HepG2 (cell line): ENCODE measurements around the gene SLC15A5. TPM values are rescaled to one million over a fixed set of nuclear protein-coding genes. Genes with fewer than 3 reads are reported as not detected.

Source experiments
- ATAC-seq: fragments of 200-7000 bp; cut with Tn5 transposase; 3 replicates; pipeline ENCODE4 v1.9.1; 2020; ENCODE audit warnings: mild to moderate bottlenecking, moderate library complexity
- BruUV-seq: library from RNA; stranded (reverse); fragments of 400-500 nt; replicated peaks from 2 replicates; lab custom pipeline; 2021; lab: Mats Ljungman, UMichigan
- CTCF ChIA-PET: fragments of 300-600 bp; formaldehyde crosslinking; extraction: SDS; loops from one replicate; lab custom pipeline; 2021; ENCODE audit warnings: low total read pairs, inconsistent platforms, low intra/inter-chr PET ratio; lab: Yijun Ruan, JAX
- POLR2A ChIA-PET: fragments of 350-600 bp; sonication (Branson Sonifier 250); formaldehyde crosslinking; loops from one replicate; lab custom pipeline; 2020; ENCODE audit warnings: antibody characterized with exemption, inconsistent platforms; lab: Yijun Ruan, JAX
- DNase-seq: peaks from one replicate; pipeline ENCODE4 v3.0.0-alpha.2; 2015; ENCODE audit warnings: low spot score
- FAIRE-seq: peaks from 3 replicates; lab custom pipeline; 2011; peaks lifted over from hg19 to GRCh38; lab: Jason Lieb, UNC
- H2AFZ ChIP-seq: one replicate; pipeline ENCODE4 v1.6.1; 2011; ENCODE audit warnings: low read length, inconsistent platforms
- H3K27ac ChIP-seq: fragments of 300-600 bp; 3 replicates; pipeline ENCODE4 v1.8.0; 2011; ENCODE audit warnings: mixed run types, mild to moderate bottlenecking, mixed read lengths, low read length, inconsistent platforms; ENCODE audit not compliant: insufficient read depth; ENCODE audit errors: extremely low read length
- H3K27me3 ChIP-seq, 2 experiments: fragments of 200-600 bp in 1 of 2; 2 replicates in 1 of 2; 3 replicates in 1 of 2; pipeline versions ENCODE4 v1.6.0 to v1.8.0; 2011; ENCODE audit warnings: low read length in 2 of 2, mild to moderate bottlenecking in 2 of 2, moderate library complexity in 2 of 2, inconsistent platforms in 1 of 2; ENCODE audit not compliant: insufficient read depth in 2 of 2, control insufficient read depth in 1 of 2
- H3K36me3 ChIP-seq, 2 experiments: fragments of 200-600 bp in 1 of 2; replicated peaks in 1 of 2; 2 replicates in 1 of 2; 3 replicates in 1 of 2; pipeline versions ENCODE4 v1.5.1 to v1.8.0; 2011; ENCODE audit warnings: low read length in 2 of 2, inconsistent platforms in 1 of 2; ENCODE audit not compliant: insufficient read depth in 2 of 2, control insufficient read depth in 1 of 2
- H3K4me1 ChIP-seq: 2 replicates; pipeline ENCODE4 v1.5.1; 2012; ENCODE audit warnings: low read length, inconsistent platforms; ENCODE audit not compliant: insufficient read depth
- H3K4me2 ChIP-seq: 2 replicates; pipeline ENCODE4 v1.6.0; 2011; ENCODE audit warnings: low read depth, low read length, inconsistent platforms
- H3K4me3 ChIP-seq, 3 experiments: fragments of 200-600 bp in 1 of 3; sonication (generic), shearing (Covaris generic) in 1 of 3; replicated peaks in 1 of 3; 2 replicates each; pipeline ENCODE4 v1.5.1; 2011 to 2016; ENCODE audit warnings: low read length in 3 of 3, inconsistent platforms in 2 of 3, low read depth in 2 of 3, mild to moderate bottlenecking in 2 of 3, control low read depth in 1 of 3, mixed read lengths in 1 of 3; ENCODE audit not compliant: insufficient read depth in 1 of 3
- H3K79me2 ChIP-seq: one replicate; pipeline ENCODE4 v1.6.1; 2011; ENCODE audit warnings: low read length, inconsistent platforms; ENCODE audit not compliant: insufficient read depth
- H3K9ac ChIP-seq: 2 replicates; pipeline ENCODE4 v1.6.0; 2011; ENCODE audit warnings: mild to moderate bottlenecking, low read depth, low read length, inconsistent platforms; ENCODE audit not compliant: insufficient read depth
- H3K9me3 ChIP-seq: 2 replicates; pipeline ENCODE4 v1.5.1; 2012; ENCODE audit warnings: mild to moderate bottlenecking, low read length
- H4K20me1 ChIP-seq: 2 replicates; pipeline ENCODE4 v1.6.0; 2011; ENCODE audit warnings: inconsistent platforms, mild to moderate bottlenecking, low read length, moderate library complexity; ENCODE audit not compliant: insufficient read depth
- ARNTL ChIP-seq: sonication (generic); formaldehyde crosslinking; IDR thresholded peaks from 2 replicates; pipeline ENCODE4 v1.4.0; 2020; ENCODE audit warnings: mild to moderate bottlenecking, missing genetic modification reagents
- ETV6 ChIP-seq: sonication (generic); formaldehyde crosslinking; conservative IDR thresholded peaks from 2 replicates; pipeline ENCODE4 v1.4.0; 2020; ENCODE audit warnings: missing genetic modification reagents
- MZF1 ChIP-seq: sonication (generic); formaldehyde crosslinking; IDR thresholded peaks from 2 replicates; pipeline ENCODE4 v1.8.1; 2023; ENCODE audit warnings: mild to moderate bottlenecking, missing genetic modification reagents, borderline replicate concordance
- ZNF383 ChIP-seq: sonication (generic); formaldehyde crosslinking; IDR thresholded peaks from 2 replicates; pipeline ENCODE4 v1.4.0; 2020; ENCODE audit warnings: missing genetic modification reagents, mild to moderate bottlenecking, borderline replicate concordance
- ZNF629 ChIP-seq: sonication (generic); formaldehyde crosslinking; conservative IDR thresholded peaks from 2 replicates; pipeline ENCODE4 v1.5.0; 2020; ENCODE audit warnings: missing genetic modification reagents
- WGBS: methylation state at CpG from one replicate; pipeline ENCODE4 v1.1.6; 2017; ENCODE audit warnings: low lambda C conversion rate; 5-methylcytosine and 5-hydroxymethylcytosine counted together
- in situ Hi-C: cut with HindIII; loops from 2 replicates; pipeline ENCODE4 v1.10.0; 2017; ENCODE audit warnings: low pct_unique_long_range_greater_than_20kb; ENCODE audit not compliant: extremely low pct_ligation_motif_present
- intact Hi-C: fragments of 100-400 bp; cut with micrococcal nuclease; formaldehyde crosslinking; loops from one replicate; pipeline ENCODE4 v1.10.0; 2022; ENCODE audit not compliant: unreplicated experiment
- polyA plus RNA-seq, 8 experiments: library from polyadenylated mRNA; depleted of rRNA in 3 of 8; stranded (reverse) in 7 of 8; unstranded in 1 of 8; fragments of >200 nt; fragmentation: Illumina TruSeq in 4 of 8; extraction: Trizol in 4 of 8; gene quantifications; 2 replicates each; pipeline versions ENCODE4 v1.2.1 to v1.2.3, GENCODE V29; 2011 to 2016; ENCODE audit warnings: low read depth in 4 of 8, missing spikeins in 1 of 8, mixed read lengths in 1 of 8; ENCODE audit not compliant: insufficient read depth in 1 of 8
- total RNA-seq, 5 experiments: library from RNA; depleted of rRNA; stranded (reverse); fragments of >200 nt; fragmentation: Illumina TruSeq; extraction: Trizol; gene quantifications; 2 replicates each; pipeline ENCODE4 v1.2.3, GENCODE V29; 2016; ENCODE audit warnings: low read depth in 1 of 5
- TF ChIP-seq, protein P1 (sequence below): sonication (generic); formaldehyde crosslinking; IDR thresholded peaks from 2 replicates; pipeline ENCODE4 v1.9.0; 2021; ENCODE audit warnings: mild to moderate bottlenecking, missing genetic modification reagents

SLC15A5 gene
- total and polyA plus RNA-seq, 2 of the 13 experiments (the other 11 are each of a cell fraction or from before 2014, with no cell fraction given) = not detected

DNA sequence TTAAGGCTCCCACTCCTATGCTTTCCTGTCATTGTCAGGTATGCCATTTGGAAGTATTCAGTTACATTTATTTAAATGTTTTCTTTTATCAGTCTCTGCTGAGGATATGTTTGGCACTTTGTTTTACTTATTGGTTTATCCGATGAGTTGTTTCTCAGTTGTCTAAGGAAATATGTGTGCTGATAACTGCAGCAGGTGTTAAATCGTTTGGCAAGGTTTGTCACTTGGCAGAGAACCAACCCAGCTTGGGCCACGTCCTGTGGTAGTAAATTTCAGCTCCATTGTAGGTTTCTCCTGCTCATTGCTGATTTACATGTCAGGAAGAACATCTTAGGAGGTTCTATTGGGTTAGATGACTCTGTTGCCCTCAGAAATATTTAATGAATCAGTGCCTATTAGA is 47.9 kb upstream of the SLC15A5 start (continued):
- TF ChIP-seq ZNF383 (CRISPR knock-in tag) (no peak), ZNF629 (CRISPR knock-in tag) (no peak), MZF1 (CRISPR knock-in tag) (no peak), ARNTL (no peak)
- TF ChIP-seq, protein P1, sequence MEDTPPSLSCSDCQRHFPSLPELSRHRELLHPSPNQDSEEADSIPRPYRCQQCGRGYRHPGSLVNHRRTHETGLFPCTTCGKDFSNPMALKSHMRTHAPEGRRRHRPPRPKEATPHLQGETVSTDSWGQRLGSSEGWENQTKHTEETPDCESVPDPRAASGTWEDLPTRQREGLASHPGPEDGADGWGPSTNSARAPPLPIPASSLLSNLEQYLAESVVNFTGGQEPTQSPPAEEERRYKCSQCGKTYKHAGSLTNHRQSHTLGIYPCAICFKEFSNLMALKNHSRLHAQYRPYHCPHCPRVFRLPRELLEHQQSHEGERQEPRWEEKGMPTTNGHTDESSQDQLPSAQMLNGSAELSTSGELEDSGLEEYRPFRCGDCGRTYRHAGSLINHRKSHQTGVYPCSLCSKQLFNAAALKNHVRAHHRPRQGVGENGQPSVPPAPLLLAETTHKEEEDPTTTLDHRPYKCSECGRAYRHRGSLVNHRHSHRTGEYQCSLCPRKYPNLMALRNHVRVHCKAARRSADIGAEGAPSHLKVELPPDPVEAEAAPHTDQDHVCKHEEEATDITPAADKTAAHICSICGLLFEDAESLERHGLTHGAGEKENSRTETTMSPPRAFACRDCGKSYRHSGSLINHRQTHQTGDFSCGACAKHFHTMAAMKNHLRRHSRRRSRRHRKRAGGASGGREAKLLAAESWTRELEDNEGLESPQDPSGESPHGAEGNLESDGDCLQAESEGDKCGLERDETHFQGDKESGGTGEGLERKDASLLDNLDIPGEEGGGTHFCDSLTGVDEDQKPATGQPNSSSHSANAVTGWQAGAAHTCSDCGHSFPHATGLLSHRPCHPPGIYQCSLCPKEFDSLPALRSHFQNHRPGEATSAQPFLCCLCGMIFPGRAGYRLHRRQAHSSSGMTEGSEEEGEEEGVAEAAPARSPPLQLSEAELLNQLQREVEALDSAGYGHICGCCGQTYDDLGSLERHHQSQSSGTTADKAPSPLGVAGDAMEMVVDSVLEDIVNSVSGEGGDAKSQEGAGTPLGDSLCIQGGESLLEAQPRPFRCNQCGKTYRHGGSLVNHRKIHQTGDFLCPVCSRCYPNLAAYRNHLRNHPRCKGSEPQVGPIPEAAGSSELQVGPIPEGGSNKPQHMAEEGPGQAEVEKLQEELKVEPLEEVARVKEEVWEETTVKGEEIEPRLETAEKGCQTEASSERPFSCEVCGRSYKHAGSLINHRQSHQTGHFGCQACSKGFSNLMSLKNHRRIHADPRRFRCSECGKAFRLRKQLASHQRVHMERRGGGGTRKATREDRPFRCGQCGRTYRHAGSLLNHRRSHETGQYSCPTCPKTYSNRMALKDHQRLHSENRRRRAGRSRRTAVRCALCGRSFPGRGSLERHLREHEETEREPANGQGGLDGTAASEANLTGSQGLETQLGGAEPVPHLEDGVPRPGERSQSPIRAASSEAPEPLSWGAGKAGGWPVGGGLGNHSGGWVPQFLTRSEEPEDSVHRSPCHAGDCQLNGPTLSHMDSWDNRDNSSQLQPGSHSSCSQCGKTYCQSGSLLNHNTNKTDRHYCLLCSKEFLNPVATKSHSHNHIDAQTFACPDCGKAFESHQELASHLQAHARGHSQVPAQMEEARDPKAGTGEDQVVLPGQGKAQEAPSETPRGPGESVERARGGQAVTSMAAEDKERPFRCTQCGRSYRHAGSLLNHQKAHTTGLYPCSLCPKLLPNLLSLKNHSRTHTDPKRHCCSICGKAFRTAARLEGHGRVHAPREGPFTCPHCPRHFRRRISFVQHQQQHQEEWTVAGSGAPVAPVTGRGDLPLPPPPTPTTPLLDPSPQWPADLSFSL (CRISPR knock-in tag) = no peak

DNA sequence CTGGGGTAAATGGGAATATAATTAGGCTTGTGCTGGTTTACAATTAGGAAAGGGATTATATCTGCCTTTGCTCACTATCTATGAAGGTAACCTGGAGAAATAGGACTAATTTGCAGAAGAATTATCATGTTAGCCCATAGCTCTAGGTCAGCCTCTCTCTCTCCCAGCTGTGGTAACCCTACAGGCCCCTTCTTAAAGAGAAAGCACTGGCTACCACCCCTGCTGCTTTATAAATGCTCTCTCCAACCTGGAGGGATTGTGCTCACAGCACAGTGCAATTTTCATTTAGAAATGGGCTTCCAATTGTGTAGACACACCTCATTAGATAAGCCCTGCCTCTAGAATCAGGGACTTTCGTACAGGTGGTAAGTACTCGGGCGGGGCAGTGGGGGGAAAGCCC is 47.3 kb upstream of the SLC15A5 start:
- H3K4me3 ChIP-seq = no peak overlapping the region
- H3K79me2 ChIP-seq = no peaks in the 10 kb centered on the region
- H4K20me1 ChIP-seq = no peaks in the 10 kb centered on the region
- no peaks in the 10 kb centered on the region for H3K36me3 ChIP-seq
- no peak for TF ChIP-seq ETV6 (CRISPR knock-in tag)
- no peak overlapping the region for H3K4me2 ChIP-seq
- H3K9me3 ChIP-seq = 0 out of 2 replicates have a peak, but pooled peaks cover 5% of the 10 kb centered on the region
- POLR2A ChIA-PET = no interaction called here
- no peaks in the 10 kb centered on the region for H3K4me1 ChIP-seq
- in situ Hi-C loops (no loop called here), intact Hi-C loops (no loop called here)
- no peak for FAIRE-seq
- ATAC-seq = no peak
- DNase-seq = no peak
- H2AFZ ChIP-seq = no peak overlapping the region
- no TSS peak for BruUV-seq
- H3K9ac ChIP-seq = no peak overlapping the region
- H3K27me3 ChIP-seq = no peaks in the 10 kb centered on the region
- CTCF ChIA-PET = no interaction called here
- no peak overlapping the region for H3K27ac ChIP-seq
- WGBS = 90% methylated on average over 3 of the region's 3 CpGs
